NCI-H524 treated with DMSO at 0.1 percent for 48 hours (cell line): ENCODE data around the gene RASL11A.
"Not testable (repeated sequence)": the region's sequence is repeated elsewhere in the genome, so short reads cannot be mapped to it uniquely, and the experiment has no call there.

Experiments used
- DNase-seq: peaks from one replicate; lab custom pipeline; 2025; lab: John Stamatoyannopoulos, UW

RASL11A gene, protein sequence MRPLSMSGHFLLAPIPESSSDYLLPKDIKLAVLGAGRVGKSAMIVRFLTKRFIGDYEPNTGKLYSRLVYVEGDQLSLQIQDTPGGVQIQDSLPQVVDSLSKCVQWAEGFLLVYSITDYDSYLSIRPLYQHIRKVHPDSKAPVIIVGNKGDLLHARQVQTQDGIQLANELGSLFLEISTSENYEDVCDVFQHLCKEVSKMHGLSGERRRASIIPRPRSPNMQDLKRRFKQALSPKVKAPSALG

GRCh38 chr13:27270594-27271520, at the start of gene RASL11A:
TSS of gene RASL11A (plus strand) at chr13:27270830. CDS start at chr13:27270945, 115 bp downstream.
- DNase-seq = peak; percentile 53

DNA sequence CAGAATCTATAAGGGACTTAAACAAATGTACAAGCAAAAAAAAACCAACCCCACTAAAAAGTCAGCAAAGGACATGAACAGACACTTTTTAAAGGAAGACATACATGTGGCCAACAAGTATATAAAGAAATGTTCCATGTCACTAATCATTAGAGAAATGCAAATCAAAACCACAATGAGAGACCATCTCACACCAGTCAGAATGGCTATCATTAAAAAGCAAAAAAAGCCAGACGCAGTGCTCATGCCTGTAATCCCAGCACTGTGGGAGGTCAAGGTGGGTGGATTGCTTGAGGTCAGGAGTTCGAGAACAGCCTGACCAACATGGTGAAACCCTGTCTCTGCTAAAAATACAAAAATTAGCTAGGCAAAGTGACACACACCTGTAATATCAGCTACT, 48.5 kb upstream of the RASL11A start:
- DNase-seq = not testable (repeated sequence)

DNA sequence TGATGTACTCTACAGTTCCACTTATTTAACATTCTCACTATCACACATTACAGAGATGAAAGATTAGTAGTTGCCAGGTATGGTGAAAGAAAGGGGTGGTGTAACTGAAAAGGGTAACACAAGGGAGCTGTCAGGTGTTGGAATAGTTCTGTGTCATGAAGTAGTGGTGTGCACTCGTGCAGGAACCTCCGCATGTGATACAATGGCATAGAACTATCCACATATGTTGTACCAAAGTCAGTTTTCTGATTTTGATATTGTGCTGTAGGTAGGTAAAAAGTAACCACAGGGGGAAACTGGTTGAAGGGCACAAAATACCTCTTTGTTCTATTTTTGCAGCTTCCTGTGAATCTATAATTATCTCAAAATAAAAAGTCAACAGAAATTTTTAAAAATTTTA, 43.6 kb upstream of the RASL11A start:
- no peak for DNase-seq

DNA sequence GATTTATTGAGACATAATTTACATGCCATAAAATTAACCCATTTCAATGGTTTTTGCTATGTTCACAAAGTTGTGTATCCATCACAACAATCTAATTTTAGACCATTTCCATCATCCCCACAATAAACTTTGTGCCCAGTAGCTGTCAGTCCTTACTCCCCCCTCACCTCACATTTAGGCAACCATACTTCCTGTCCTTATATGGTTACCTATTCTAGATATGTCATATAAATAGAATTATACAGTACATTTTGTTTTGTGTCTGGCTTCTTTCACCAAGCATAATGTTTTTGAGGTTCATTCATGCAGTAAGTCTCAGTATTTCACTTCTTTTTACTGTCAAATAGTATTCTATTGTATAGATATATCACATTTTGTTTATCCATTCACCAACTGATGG, 42.5 kb upstream of the RASL11A start:
- DNase-seq = no peak

DNA sequence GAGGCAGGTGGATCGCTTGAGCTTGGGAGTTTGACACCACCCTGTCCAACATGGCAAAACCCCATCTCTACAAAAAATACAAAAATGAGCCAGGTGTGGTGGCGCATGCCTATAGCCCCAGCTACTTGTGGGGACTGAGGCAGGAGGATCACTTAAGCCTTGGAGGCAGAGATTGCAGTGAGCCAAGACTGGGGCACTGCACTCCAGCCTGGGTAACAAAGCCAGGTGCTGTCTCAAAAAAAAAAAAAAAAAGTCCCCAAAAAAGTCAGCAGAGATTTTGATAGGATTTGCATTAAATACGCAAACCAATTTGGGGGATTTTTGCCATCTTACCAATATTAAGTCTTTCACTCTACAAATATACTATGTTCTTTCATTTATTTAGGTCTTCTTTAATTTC, 41.0 kb upstream of the RASL11A start:
- no peak for DNase-seq

GRCh38 chr13:27233964-27234363, 36.7 kb upstream of the RASL11A start:
- no peak for DNase-seq

DNA sequence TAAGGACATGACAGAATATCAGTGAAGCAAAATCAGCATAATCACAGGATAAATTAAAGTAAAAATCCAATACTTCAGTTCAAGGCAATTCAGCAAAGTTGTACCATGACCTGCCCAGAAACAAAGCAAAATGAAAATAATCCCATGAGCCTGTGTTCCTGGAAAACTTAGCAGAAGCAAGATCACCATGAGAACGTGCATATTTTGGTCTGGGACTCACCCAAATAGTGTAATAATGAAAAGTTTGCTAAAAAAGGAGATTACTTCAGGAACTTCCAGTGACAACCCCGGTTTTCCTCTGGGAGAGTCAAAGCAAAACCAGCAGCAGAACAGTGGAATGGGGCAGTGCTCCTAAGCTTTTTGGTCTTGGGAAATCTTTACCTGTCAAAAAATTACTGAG, 34.2 kb upstream of the RASL11A start:
- no peak for DNase-seq

DNA sequence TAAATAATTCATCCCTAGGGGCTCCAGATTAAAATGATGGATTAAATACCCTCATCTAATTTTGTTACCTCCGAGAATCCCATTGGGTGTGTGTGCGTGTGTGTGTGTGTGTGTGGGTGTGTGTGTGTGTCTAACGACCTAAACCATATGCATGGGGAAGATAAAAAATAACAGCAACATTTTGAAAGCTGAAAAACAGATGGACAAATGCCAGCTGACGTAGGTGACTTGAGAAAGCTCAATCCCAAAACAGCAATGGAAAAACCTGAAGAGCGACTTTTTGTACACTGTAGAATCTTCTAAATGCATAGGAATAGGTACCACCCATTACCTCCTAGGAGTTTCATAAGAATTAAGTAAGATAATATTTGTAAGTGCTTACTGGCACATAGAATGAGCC, 27.9 kb upstream of the RASL11A start:
- DNase-seq = no peak

DNA sequence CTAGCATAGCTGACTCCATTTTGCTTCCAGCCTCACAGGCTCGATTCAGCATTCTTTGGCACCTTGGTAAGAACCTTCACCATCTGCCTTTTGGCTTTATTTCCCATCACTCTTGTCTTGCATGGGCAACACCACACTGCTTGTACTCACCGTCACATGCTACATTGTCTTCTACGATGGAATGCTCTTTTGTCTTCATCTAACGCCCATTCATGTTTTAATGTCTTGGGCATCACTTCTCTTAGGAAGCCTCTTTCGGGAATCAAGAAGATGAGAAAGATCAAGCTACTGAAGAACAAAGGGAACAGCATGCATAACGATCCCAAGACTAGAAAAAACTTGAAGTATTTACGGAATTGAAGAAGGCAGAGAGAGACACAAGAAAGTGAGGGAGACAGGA, 25.0 kb upstream of the RASL11A start:
- no peak for DNase-seq

DNA sequence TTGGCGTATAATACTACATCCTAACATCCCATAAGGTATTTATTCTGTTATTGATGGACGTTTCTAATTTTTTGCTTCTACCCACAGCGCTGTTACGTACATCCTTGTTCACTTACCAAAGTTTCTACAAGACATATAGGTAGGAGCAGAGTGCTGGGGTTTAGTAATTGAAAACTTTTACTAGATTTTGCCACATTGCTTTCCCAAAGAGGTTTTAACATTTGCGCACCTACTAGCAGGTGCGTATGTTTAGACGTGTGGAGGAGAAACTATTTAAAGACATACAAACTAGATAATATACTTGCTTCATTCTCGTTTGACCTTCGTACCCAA, 19.8 kb upstream of the RASL11A start:
- DNase-seq = no peak

- peak; percentile 85 for DNase-seq
These were observed 19.2 kb upstream of the RASL11A start, which contains the start of gene RPL21 for GRCh38 chr13:27251166-27252091. TSS of gene RPL21 (plus strand) at chr13:27251558. CDS start at chr13:27253777, 2,219 bp downstream.

GRCh38 chr13:27252467-27252866, 18.2 kb upstream of the RASL11A start:
- no peak for DNase-seq

DNA sequence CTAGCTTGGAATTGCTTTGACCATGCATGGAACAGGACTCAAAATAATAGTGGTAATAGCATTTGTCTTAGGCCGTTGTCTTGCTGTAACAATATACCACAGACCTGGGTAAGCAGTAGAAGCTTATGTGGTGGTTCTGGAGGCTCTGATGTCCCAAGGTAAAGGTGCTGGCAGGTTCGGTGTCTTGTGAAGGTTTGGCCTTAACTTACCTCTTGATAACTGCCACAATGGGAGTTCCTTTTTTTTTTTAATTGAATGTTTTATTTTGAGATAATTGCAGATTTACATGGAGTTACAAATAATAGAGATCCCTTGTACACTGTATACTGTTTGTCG, 13.4 kb upstream of the RASL11A start:
- no peak for DNase-seq

DNA sequence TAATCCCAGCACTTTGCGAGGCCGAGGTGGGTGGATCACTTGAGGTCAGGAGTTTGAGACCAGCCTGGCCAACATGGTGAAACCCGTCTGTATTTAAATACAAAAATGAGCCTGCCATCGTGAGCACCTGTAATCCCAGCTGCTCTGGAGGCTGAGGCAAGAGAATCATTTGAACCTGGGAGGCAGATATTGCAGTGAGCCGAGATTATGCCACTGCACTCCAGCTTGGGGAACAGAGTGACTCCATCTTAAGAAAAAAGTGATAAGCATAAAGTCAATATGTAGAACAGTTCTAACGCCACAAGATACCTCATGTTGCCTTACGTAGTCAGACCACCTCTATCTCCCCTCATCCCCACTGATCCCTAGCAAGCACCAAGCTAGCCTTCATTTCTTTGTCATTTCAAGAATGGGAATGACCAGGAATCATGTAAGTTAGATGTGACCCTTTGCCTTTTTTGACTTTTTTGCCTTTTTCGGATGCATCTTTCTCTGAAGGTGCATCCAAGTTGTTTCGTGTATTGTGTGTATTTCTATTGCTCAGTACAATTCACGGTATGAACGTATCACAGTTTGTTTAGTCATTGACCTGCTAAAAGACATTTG, 12.9 kb upstream of the RASL11A start:
- no peak for DNase-seq

- no peak for DNase-seq
These were observed 11.8 kb upstream of the RASL11A start for GRCh38 chr13:27258637-27259386.

DNA sequence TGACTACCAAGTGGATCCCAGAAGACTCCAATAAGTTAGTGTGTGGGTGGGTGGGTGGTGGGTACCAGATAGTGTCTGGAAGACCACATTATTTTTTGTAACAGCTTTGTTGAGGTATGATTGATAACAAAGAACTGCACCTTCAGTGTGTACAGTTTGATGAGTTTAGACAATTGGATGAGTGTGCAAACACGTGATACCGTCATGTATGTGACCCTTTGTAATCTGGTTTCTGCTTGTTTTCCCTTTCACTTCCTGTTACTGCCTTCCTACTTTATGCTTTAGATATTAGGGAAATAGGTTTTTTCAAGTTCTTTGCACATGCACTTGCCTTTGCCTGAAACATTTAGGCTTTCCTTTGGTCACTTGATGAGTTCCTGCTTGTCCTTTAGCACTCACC, 10.8 kb upstream of the RASL11A start:
- DNase-seq = no peak

GRCh38 chr13:27261396-27261795, 9.2 kb upstream of the RASL11A start:
- DNase-seq = no peak

DNA sequence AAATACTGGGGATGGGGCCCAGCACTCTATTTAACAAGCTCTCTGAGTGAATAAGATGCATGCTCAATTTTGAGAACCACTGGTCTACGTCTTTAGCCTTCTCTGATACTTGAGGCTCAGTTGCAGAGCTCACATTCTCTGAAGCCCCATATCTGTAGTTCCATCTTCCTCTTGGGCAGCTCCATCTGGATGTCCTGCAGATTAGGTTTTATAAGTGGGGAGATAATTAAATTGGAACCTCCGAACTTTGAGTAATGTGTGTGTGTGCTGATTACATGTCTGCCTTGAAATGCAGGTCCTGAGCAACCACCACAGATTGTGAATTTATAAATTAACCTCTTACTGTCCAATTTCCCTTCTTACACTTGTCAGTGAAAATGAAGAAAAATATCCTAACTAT, 7.2 kb upstream of the RASL11A start:
- peak; percentile 50 for DNase-seq

DNA sequence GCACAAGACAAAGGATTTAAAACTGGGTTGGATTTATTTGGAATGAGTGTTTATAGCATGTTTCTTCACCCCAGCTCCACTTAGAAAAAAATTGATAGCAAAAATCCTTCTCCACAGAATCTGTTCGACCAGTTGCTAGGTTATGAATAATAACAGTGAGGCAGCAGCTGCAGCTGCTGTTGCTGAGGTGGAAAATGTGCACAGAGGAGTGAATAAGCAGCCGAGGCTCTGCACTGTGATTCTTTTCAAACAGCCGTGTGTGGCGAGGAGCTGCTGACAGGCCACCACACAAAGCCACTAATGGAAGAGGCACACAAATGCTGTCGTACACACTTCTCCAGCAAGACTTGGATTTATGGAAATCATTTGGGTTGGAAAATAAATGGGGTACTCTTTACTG, 6.4 kb upstream of the RASL11A start:
- DNase-seq = peak; percentile 11

DNA sequence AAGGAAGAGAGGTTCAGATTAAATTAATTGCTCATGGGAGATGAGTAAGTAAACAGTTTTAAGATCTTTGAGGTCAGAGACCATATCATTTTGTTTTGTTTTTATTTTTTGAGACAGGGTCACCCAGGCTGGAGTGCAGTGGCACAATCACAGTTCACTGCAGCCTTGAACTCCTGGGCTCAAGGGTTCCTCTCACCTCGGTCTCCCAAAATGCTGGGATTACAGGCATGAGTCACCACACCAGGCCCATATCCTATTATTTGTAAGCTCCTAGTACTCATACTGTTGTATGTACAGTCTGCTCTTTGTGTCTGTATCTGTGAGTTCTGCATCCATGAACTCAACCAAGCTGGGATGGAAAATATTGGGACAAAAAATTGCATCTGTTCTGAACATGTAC, 6.0 kb upstream of the RASL11A start:
- no peak for DNase-seq

GRCh38 chr13:27266917-27267316, 3.7 kb upstream of the RASL11A start:
- no peak for DNase-seq
